ENCODE results near the gene MOCS3. TPM values are rescaled to one million over a fixed set of nuclear protein-coding genes. Genes with fewer than 3 reads are reported as not detected.

MOCS3 gene
- total and polyA plus RNA-seq, 8 donors: 0.89 to 7.0 (median 2.4) TPM; not detected in 1

GRCh38 chr20:50932016-50932485, 26.6 kb upstream of the MOCS3 start:
- intact Hi-C loops (cut with DNase I; ENCODE audit: low total_unique reads): no loop called here
- H3K4me3 ChIP-seq: peak overlapping the region; percentile 51 to 97 (median 85)
- TF ChIP-seq POLR2AphosphoS5 (IDR thresholded peaks at IDR 0.05): no peak
- TF ChIP-seq CTCF (IDR thresholded peaks at IDR 0.05): no peak
- no peak for TF ChIP-seq EP300 (IDR thresholded peaks at IDR 0.05)
- TF ChIP-seq POLR2A (IDR thresholded peaks at IDR 0.05): no peak
- H3K36me3 ChIP-seq: peaks cover 16 to 54% (median 39%) of the 10 kb centered on the region in 4 donors
- H3K27me3 ChIP-seq: no peaks in the 10 kb centered on the region
- WGBS, 5 donors: 43 to 59% (median 53%) methylated on average over 3 to 6 of the region's 6 CpGs
- H3K27ac ChIP-seq: peak overlapping the region; percentile 91 to 100 (median 99)
- no peak for DNase-seq
- peaks cover 22 to 41% (median 33%) of the 10 kb centered on the region in 4 donors for H3K4me1 ChIP-seq
- no peaks in the 10 kb centered on the region for H3K9me3 ChIP-seq

- Histone ChIP-seq H3K36me3 (peaks cover 19 to 61% (median 47%) of the 10 kb centered on the region in 4 donors), H3K9me3 (no peaks in the 10 kb centered on the region), H3K4me1 (peaks cover 22 to 34% (median 26%) of the 10 kb centered on the region in 4 donors), H3K27ac (peak overlapping the region in 2 of 5 donors; percentile 91 to 99), H3K27me3 (no peaks in the 10 kb centered on the region), H3K4me3 (no peak overlapping the region)
- peak in 1 of 2 donors; percentile 29 for DNase-seq
- intact Hi-C loops (cut with DNase I; ENCODE audit: low total_unique reads): no loop called here
- WGBS, 5 donors: 33 to 56% (median 43%) methylated on average over 1 of the region's 1 CpG
- TF ChIP-seq POLR2AphosphoS5 (IDR thresholded peaks at IDR 0.05) (no peak), CTCF (IDR thresholded peaks at IDR 0.05) (no peak), EP300 (IDR thresholded peaks at IDR 0.05) (no peak), POLR2A (IDR thresholded peaks at IDR 0.05) (no peak)
Measured at GRCh38 chr20:50932691-50933280, 25.8 kb upstream of the MOCS3 start.

GRCh38 chr20:50933589-50933988, 25.0 kb upstream of the MOCS3 start:
- no peak overlapping the region for H3K4me3 ChIP-seq
- no peak overlapping the region for H3K27ac ChIP-seq
- no peaks in the 10 kb centered on the region for H3K9me3 ChIP-seq
- no peak for DNase-seq
- intact Hi-C loops (cut with DNase I; ENCODE audit: low total_unique reads): no loop called here
- WGBS, 5 donors: 70 to 89% (median 81%) methylated on average over 1 of the region's 1 CpG
- H3K27me3 ChIP-seq: no peaks in the 10 kb centered on the region
- peaks cover 27 to 63% (median 55%) of the 10 kb centered on the region in 4 donors for H3K36me3 ChIP-seq
- peaks cover 15 to 26% (median 19%) of the 10 kb centered on the region in 4 donors for H3K4me1 ChIP-seq
- no peak for TF ChIP-seq CTCF (IDR thresholded peaks at IDR 0.05)
- TF ChIP-seq POLR2AphosphoS5 (IDR thresholded peaks at IDR 0.05): no peak
- no peak for TF ChIP-seq EP300 (IDR thresholded peaks at IDR 0.05)
- no peak for TF ChIP-seq POLR2A (IDR thresholded peaks at IDR 0.05)

GRCh38 chr20:50943069-50943468, 15.5 kb upstream of the MOCS3 start:
- Histone ChIP-seq H3K9me3 (no peaks in the 10 kb centered on the region), H3K27ac (no peak overlapping the region), H3K36me3 (peaks cover 80 to 100% (median 99%) of the 10 kb centered on the region in 4 donors), H3K27me3 (no peaks in the 10 kb centered on the region), H3K4me1 (no peaks in the 10 kb centered on the region), H3K4me3 (no peak overlapping the region)
- DNase-seq: no peak
- intact Hi-C loops (cut with DNase I; ENCODE audit: low total_unique reads): no loop called here
- TF ChIP-seq EP300 (IDR thresholded peaks at IDR 0.05) (no peak), CTCF (IDR thresholded peaks at IDR 0.05) (no peak), POLR2A (IDR thresholded peaks at IDR 0.05) (no peak), POLR2AphosphoS5 (IDR thresholded peaks at IDR 0.05) (no peak)
- 93 to 98% (median 97%) methylated on average over 7 of the region's 7 CpGs for WGBS, 5 donors
